Measurements from ENCODE around the gene EMP3.
"Not testable (repeated sequence)": the region's sequence is repeated elsewhere in the genome, so short reads cannot be mapped to it uniquely, and the experiment has no call there.

The EMP3 gene

DNA sequence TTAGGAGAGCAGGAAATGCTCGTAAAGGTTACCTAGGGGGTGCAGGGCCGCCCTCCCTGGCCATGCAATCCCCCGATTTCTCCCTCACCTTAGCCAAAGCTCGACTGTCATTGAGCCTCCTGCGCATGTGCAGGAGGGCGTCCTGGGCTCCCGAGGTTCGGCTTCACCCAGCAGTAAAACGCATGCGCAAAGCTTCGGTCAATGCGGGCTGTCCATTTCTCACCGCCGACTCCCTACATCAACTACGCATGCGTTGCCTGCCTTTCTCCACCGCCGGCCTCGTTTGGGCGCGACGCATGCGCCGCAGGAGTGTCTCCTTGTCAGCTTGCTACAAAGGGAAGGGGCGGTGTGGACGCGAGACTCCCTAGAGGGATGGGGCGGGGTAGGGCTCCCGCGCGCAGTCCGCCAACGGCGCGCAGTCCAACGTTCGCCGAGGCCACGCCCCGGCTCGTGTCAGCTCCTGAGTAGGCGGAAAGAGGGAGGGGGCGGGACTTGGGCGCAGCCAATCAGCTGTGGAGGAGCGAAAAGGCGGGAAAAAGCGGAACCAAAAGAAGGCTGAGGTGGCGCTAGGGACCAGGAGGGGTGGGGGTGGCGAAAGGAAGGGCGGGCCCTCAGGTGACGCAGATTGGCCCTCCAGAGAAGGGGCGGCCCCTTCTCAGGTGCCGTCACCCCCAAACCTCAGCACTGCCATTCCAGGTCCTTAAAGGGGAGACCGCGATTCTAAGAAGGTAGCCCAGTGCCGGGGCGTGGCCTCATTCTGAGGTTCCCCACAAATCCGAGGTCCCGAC is 38.7 kb downstream of the EMP3 start, which contains the start of the genes SYNGR4 and TMEM143:
TSS of gene SYNGR4 (plus strand) at position 558 of the 788 bp plus-strand sequence. CDS start 1,476 bp downstream, outside the sequence.
TSS of gene TMEM143 (minus strand) at position 131 of the 788 bp plus-strand sequence. CDS start at position 111, 20 bp downstream.
- H3K27me3 ChIP-seq: no peaks in the 10 kb centered on the region
- peak within 1 kb of the TSS; percentile 91 to 99 (median 98) for H3K4me2 ChIP-seq
- H3K9ac ChIP-seq: peak within 1 kb of the TSS; percentile 80 to 88 (median 84)
- peaks cover 0 to 6% (median 0%) of the 10 kb centered on the region in 11 experiments; a peak in 2 of 22 replicates for H3K36me3 ChIP-seq
- peak within 1 kb of the TSS; percentile 74 to 91 (median 89) for H3K27ac ChIP-seq
- no peaks in the 10 kb centered on the region for H4K20me1 ChIP-seq
- no peaks in the 10 kb centered on the region for H3K9me3 ChIP-seq (replicated peaks in 1 of 11)
- H3K4me3 ChIP-seq: peak within 1 kb of the TSS; percentile 51 to 77 (median 66)
- TF ChIP-seq Cebpa-rat (IDR thresholded peaks at IDR 0.05): no peak
- H3K4me1 ChIP-seq: peaks cover 15 to 58% (median 46%) of the 10 kb centered on the region in 10 experiments

DNA sequence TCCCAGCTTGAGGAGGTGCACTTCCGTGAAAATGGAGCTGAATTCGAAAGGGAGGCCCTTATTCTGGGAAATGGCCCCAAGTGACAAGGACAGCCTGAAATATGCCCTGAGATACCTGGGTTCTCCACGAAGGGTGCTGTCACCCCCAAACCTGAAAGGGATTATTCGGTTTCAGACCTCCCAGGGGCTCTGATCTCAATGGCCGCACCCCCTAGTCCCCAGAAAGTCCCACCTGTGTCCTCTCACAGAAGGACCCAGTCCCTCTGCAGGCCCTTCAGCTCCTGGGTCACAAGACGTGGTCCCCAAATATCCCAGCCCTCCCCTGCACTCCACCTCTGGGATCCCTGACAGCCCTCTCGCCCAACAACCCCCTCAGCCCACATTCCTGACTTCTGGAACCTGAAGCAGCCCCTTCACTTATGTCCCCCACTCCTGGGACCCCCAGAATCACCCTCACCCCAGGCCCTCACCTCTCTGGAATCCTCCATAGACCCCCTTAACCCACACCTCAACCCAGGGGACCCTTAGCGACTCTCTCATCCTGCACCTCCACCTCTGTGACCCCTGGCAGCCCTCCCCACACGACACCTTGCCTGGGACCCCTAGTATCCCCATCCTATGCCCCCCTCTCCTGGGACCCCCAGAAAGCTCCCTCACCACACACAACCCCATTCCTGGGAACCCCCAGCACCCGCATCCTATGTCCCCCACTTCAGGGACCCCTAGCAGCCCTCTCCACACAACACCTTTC is 39.4 kb downstream of the EMP3 start:
- peak overlapping the region in 9 of 10 experiments; percentile 48 to 77 (median 52); a peak in 19 of 20 replicates for H3K4me3 ChIP-seq
- H3K4me1 ChIP-seq: peaks cover 20 to 66% (median 54%) of the 10 kb centered on the region in 10 experiments

DNA sequence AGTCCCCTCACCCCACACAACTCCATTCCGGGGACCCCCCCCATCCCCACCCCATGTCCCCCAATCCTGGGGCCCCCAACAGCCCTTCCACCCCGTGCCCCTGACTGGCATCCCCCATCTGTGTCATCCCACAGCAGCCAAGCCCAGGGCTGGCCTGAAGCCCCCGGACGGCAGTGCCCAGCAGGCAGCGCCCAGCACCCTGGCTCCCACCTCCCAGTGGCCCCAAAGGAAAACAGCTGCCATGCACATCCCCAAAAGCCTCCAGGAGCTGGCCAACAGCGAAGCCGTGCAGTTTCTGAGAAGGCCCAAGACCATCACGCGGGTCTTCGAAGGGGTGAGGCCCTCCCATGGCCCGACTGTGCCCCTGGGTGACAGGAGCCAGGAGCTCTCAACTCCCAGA is 40.2 kb downstream of the EMP3 start:
- Histone ChIP-seq H3K27ac (peak overlapping the region in 2 of 11 experiments; percentile 10 to 42; a peak in 2 of 22 replicates), H3K4me1 (peaks cover 20 to 70% (median 59%) of the 10 kb centered on the region in 10 experiments), H3K9me3 (replicated peaks in 1 of 11) (no peaks in the 10 kb centered on the region), H4K20me1 (no peaks in the 10 kb centered on the region), H3K27me3 (no peaks in the 10 kb centered on the region), H3K4me3 (no peak overlapping the region), H3K36me3 (no peaks in the 10 kb centered on the region), H3K4me2 (peak overlapping the region in 5 of 11 experiments; percentile 1 to 75 (median 31); a peak in 5 of 22 replicates), H3K9ac (peak overlapping the region in 1 of 11 experiments; percentile 18; a peak in 2 of 22 replicates)
- TF ChIP-seq Cebpa-rat (IDR thresholded peaks at IDR 0.05): no peak

More for the DNA sequence above, 39.4 kb downstream of the EMP3 start:
- peak overlapping the region; percentile 51 to 91 (median 84); a peak in 21 of 22 replicates for H3K27ac ChIP-seq
- peak overlapping the region; percentile 69 to 94 (median 84) for H3K4me2 ChIP-seq
- peak overlapping the region; percentile 61 to 81 (median 72); a peak in 21 of 22 replicates for H3K9ac ChIP-seq
- TF ChIP-seq Cebpa-rat (IDR thresholded peaks at IDR 0.05): no peak
- H3K9me3 ChIP-seq (replicated peaks in 1 of 11): no peaks in the 10 kb centered on the region
- H3K36me3 ChIP-seq: peaks cover 0 to 4% (median 0%) of the 10 kb centered on the region in 11 experiments; a peak in 2 of 22 replicates
- H4K20me1 ChIP-seq: no peaks in the 10 kb centered on the region
- H3K27me3 ChIP-seq: no peaks in the 10 kb centered on the region

DNA sequence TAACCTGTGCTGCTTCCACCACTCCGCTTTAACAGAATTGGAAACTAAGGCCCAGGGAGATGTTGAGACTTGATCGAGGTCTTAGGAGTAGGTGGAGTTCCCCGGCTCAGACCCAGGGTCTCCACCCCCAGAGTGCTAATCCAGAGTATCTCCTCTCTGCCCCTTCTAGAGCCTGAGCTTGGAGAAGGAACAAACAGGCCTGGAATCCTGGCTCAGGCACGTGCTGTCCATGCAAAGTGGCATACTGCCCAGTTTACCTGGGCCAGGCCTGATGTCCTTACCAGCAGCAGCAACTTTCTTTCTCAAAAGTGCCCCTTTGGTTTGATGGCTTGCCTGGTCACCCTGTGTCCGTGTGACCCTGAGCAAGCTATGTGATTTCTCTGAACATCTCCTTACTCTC is 42.5 kb downstream of the EMP3 start:
- TF ChIP-seq Cebpa-rat (IDR thresholded peaks at IDR 0.05): no peak

DNA sequence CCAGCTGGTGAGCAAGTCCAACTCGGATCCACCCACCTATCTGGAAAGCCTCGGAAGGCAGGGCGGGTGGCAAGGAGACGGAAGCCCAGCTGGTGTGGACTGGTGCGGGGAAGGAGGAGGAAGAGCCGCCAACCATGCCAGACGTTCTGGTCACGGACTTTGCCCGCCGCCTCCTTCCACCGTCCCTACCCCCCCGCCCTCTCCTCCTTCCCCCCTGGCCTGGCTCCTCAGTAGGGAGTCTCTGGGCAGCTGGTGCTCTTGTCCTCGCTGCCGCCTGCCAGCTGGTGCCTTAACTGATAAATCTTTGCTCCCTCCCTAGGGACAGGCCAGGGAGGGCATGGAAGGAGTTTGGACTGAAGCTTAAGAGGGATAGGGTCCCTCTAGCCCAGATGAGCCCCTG is 43.6 kb downstream of the EMP3 start:
- no peaks in the 10 kb centered on the region for H4K20me1 ChIP-seq
- no peak for TF ChIP-seq Cebpa-rat (IDR thresholded peaks at IDR 0.05)
- H3K9me3 ChIP-seq (replicated peaks in 1 of 11): no peaks in the 10 kb centered on the region
- H3K4me2 ChIP-seq: peak overlapping the region; percentile 67 to 87 (median 76)
- H3K36me3 ChIP-seq: no peaks in the 10 kb centered on the region
- no peak overlapping the region for H3K4me3 ChIP-seq
- peaks cover 15 to 87% (median 72%) of the 10 kb centered on the region in 10 experiments for H3K4me1 ChIP-seq
- peak overlapping the region in 9 of 11 experiments; percentile 46 to 73 (median 70); a peak in 17 of 22 replicates for H3K27ac ChIP-seq
- H3K27me3 ChIP-seq: no peaks in the 10 kb centered on the region
- peak overlapping the region in 10 of 11 experiments; percentile 18 to 66 (median 54); a peak in 15 of 22 replicates for H3K9ac ChIP-seq

More for the DNA sequence above, 42.5 kb downstream of the EMP3 start:
- no peaks in the 10 kb centered on the region for H3K36me3 ChIP-seq
- no peaks in the 10 kb centered on the region for H3K27me3 ChIP-seq
- H3K4me1 ChIP-seq: peaks cover 20 to 83% (median 67%) of the 10 kb centered on the region in 10 experiments
- no peak overlapping the region for H3K4me3 ChIP-seq
- H3K9me3 ChIP-seq (replicated peaks in 1 of 11): no peaks in the 10 kb centered on the region
- peak overlapping the region in 6 of 11 experiments; percentile 5 to 73 (median 64); a peak in 8 of 22 replicates for H3K27ac ChIP-seq
- H3K4me2 ChIP-seq: peak overlapping the region in 6 of 11 experiments; percentile 68 to 85 (median 79); a peak in 11 of 22 replicates
- peak overlapping the region in 4 of 11 experiments; percentile 33 to 54 (median 42); a peak in 8 of 22 replicates for H3K9ac ChIP-seq
- no peaks in the 10 kb centered on the region for H4K20me1 ChIP-seq

DNA sequence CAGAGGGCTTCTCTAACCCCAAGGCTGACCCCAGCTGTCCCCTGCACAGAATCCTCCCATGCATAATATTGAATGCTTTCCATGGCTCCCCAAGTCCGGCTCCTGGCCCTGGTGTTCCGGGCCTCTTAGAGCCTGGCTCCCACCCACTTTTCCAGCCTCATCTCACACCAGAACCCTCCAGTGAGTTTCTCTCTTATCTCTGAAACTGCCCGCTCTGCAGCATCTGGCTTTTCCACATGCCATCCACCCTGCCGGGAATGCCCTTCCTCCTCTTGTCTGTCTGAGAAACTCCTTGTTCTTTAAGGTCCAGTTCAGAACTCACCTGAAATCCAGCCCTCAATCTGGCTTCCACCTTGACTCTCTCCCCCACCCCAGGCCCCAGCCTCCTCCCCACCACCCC is 45.6 kb downstream of the EMP3 start:
- H3K36me3 ChIP-seq: no peaks in the 10 kb centered on the region
- H3K4me1 ChIP-seq: peaks cover 10 to 89% (median 76%) of the 10 kb centered on the region in 10 experiments; a peak in 19 of 20 replicates
- no peak overlapping the region for H3K27ac ChIP-seq
- TF ChIP-seq Cebpa-rat (IDR thresholded peaks at IDR 0.05): no peak
- no peak overlapping the region for H3K4me3 ChIP-seq
- no peaks in the 10 kb centered on the region for H4K20me1 ChIP-seq
- no peak overlapping the region for H3K9ac ChIP-seq
- no peaks in the 10 kb centered on the region for H3K9me3 ChIP-seq (replicated peaks in 1 of 11)
- no peaks in the 10 kb centered on the region for H3K27me3 ChIP-seq
- no peak overlapping the region; a peak in 1 of 22 replicates for H3K4me2 ChIP-seq

DNA sequence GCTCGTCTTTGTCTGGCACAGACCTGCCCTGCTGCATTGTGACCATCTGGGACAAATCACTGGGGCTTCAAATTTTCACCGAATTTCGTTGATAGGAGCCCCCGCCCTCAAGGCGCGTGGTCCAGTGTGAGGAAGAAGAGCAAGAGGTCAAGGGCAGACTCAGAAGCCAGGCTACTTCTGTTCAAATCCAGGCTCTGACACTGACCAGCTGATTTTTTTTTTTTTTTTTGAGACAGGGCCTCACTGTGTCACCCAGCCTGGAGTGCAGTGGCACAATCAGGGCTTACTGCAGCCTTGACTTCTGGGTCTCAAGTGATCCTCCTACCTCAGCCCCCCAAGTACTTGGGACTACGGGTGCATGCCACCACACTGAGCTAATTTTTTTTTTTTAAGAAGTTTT is 46.0 kb downstream of the EMP3 start:
- Histone ChIP-seq H3K4me1 (peaks cover 10 to 89% (median 77%) of the 10 kb centered on the region in 10 experiments; a peak in 19 of 20 replicates), H4K20me1 (no peaks in the 10 kb centered on the region), H3K27me3 (no peaks in the 10 kb centered on the region), H3K36me3 (no peaks in the 10 kb centered on the region), H3K9ac (no peak overlapping the region; a peak in 1 of 22 replicates), H3K4me2 (no peak overlapping the region), H3K9me3 (replicated peaks in 1 of 11) (no peaks in the 10 kb centered on the region), H3K4me3 (no peak overlapping the region), H3K27ac (no peak overlapping the region)
- TF ChIP-seq Cebpa-rat (IDR thresholded peaks at IDR 0.05): no peak

DNA sequence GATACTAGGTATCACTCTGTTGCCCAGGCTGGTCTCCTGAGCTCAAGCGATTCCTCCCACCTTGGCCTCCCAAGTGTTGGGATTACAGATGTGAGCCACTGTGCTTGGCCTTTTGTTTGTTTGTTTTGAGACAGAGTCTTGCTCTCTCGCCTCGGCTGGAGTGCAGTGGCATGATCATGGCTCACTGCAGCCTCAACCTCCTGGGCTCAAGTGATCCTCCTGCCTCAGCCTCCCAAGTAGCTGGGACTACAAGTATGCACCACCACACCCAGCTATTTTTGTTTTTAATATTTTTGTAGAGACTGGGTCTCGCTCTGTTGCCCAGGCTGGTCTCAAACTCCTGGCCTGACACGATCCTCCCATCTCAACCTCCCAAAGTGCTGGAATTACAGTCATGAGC is 46.4 kb downstream of the EMP3 start:
- H3K4me2 ChIP-seq: peak overlapping the region in 1 of 11 experiments; percentile 86; a peak in 1 of 22 replicates
- H3K36me3 ChIP-seq; H4K20me1 ChIP-seq; H3K27me3 ChIP-seq; H3K27ac ChIP-seq; H3K9ac ChIP-seq; H3K9me3 ChIP-seq (replicated peaks in 1 of 11); H3K4me3 ChIP-seq: not testable (repeated sequence)
- H3K4me1 ChIP-seq: peaks cover 10 to 89% (median 79%) of the 10 kb centered on the region in 10 experiments; a peak in 19 of 20 replicates

Data from BLaER1 treated with 17β-estradiol and CSF1 and Interleukin-3, amounts not matched to agents 10 nM and 100 nM (cell line).